Mucosa of gallbladder (tissue), 1 donor: ENCODE measurements around the gene KCNN4. TPM values are rescaled to one million over a fixed set of nuclear protein-coding genes. Genes with fewer than 3 reads are reported as not detected.
"Not testable (repeated sequence)": the region's sequence is repeated elsewhere in the genome, so short reads cannot be mapped to it uniquely, and the experiment has no call there.

Experiments used
- DNase-seq: peaks from one replicate; pipeline ENCODE4 v3.0.0-alpha.2; 2020; ENCODE audit warnings: low spot score
- total RNA-seq: library from RNA; stranded (reverse); gene quantifications from one replicate; pipeline ENCODE4 v1.2.1, GENCODE V29; 2021
- donor health status: DM: no; HTN: no; CAD: no.

The KCNN4 gene
- total RNA-seq, 1 donor from 2014 or later = 10.5 TPM

GRCh38 chr19:43774103-43774939, 6.5 kb downstream of the KCNN4 start:
- peak; percentile 34 for DNase-seq

- no peak for DNase-seq
Measured at GRCh38 chr19:43773725-43774102, 7.1 kb downstream of the KCNN4 start.

- DNase-seq = no peak
Measured at GRCh38 chr19:43769256-43769655, 11.5 kb downstream of the KCNN4 start.

- no peak for DNase-seq
Measured at GRCh38 chr19:43768273-43769050, 12.3 kb downstream of the KCNN4 start.

- DNase-seq = no peak
Measured at GRCh38 chr19:43767818-43768217, 13.0 kb downstream of the KCNN4 start.

GRCh38 chr19:43767316-43767715, 13.5 kb downstream of the KCNN4 start:
- no peak for DNase-seq

- no peak for DNase-seq
Measured at GRCh38 chr19:43766755-43767043, 14.1 kb downstream of the KCNN4 start.

GRCh38 chr19:43765109-43765876, 15.5 kb downstream of the KCNN4 start:
- peak; percentile 45 for DNase-seq

- DNase-seq = not testable (repeated sequence)
Measured at GRCh38 chr19:43764684-43765083, 16.1 kb downstream of the KCNN4 start.

- no peak for DNase-seq
Measured at GRCh38 chr19:43763473-43763939, 17.3 kb downstream of the KCNN4 start.

GRCh38 chr19:43762814-43763213, 18.0 kb downstream of the KCNN4 start:
- no peak for DNase-seq

GRCh38 chr19:43760941-43761340, 19.8 kb downstream of the KCNN4 start:
- no peak for DNase-seq

- no peak for DNase-seq
Measured at GRCh38 chr19:43759515-43759914, 21.3 kb downstream of the KCNN4 start.

- DNase-seq = peak; percentile 85
Measured at GRCh38 chr19:43755256-43755801, 25.4 kb downstream of the KCNN4 start.

- peak; percentile 98 for DNase-seq
Measured at GRCh38 chr19:43754503-43755255, 26.1 kb downstream of the KCNN4 start, which contains the start of gene SMG9. Gene SMG9, minus strand, starts transcription at chr19:43754962. Its CDS starts 4,221 bp downstream, at chr19:43750741.

GRCh38 chr19:43754253-43754502, 26.6 kb downstream of the KCNN4 start:
- no peak for DNase-seq

GRCh38 chr19:43752287-43752875, 28.4 kb downstream of the KCNN4 start:
- DNase-seq = no peak

- no peak for DNase-seq
Measured at GRCh38 chr19:43751466-43752220, 29.1 kb downstream of the KCNN4 start.

GRCh38 chr19:43749898-43750297, 30.9 kb downstream of the KCNN4 start:
- no peak for DNase-seq

- DNase-seq = no peak
Measured at GRCh38 chr19:43749152-43749551, 31.6 kb downstream of the KCNN4 start.
